ACHN (cell line): ENCODE measurements around the gene PLEKHG4B.
A peak's percentile ranks its signal among the peaks of the same experiment; 100 is the strongest.

Experiments used
- DNase-seq: peaks from one replicate; pipeline ENCODE4 v3.0.0-alpha.2; 2015
- in situ Hi-C: cut with HindIII; loops from 2 replicates; pipeline ENCODE4 v1.10.0; 2017; ENCODE audit warnings: low sequenced_read_pairs, low pct_ligation_motif_present, low pct_unique_long_range_greater_than_20kb

PLEKHG4B gene

DNA sequence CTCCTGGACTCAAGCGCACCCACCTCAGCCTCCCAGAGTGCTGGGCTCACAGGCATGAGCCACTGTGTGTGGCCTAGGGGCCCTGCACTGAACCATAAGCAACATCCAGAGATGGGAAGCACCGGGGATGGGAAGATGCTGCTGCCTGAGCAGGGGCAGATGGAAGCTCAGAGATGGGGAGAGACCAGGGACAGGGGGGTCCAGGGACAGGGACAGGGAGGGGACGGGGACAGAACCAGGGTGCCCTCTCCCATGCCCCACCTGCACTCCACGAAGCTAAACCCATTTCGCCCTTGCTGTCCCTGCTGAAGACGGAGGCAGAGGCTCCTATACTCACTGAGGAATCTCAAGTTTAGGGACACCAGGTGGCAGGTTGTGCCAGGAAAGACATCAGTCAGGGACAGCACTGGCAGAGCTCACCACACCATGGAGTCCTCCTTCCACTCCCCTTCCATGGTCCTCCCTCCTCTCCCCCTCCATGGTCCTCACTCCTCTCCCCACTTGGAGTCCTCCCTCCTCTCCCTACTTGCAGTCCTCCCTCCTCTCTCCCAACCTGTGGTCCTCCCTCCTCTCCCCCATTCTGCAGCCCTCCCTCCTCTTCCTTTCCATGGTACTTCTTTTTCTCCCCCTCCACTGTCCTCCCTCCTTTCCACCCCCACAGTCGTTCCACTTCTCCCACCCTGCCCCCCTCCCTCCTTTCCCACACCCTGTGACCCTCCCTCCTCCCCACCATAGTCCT is 53.8 kb downstream of the PLEKHG4B start:
- in situ Hi-C loops = no loop called here
- DNase-seq = no peak

DNA sequence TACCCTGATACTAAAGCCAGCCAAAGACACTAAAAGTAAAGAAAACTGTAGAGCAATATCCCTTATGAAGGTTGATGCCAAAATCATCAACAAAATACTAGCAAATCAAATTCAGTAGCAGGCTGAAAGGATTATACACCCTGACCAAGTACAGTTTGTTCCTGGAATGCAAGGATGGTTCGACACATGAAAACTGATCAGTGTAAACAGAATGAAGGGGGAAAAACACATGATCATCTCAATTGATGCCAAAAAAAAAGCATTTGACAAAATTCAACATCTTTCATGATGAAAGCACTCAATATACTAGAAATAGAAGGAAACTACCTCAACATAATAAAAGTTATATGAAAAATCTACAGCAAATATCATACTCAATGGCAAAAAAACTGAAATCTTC is 55.8 kb downstream of the PLEKHG4B start:
- no peak for DNase-seq
- in situ Hi-C loops = no loop called here

DNA sequence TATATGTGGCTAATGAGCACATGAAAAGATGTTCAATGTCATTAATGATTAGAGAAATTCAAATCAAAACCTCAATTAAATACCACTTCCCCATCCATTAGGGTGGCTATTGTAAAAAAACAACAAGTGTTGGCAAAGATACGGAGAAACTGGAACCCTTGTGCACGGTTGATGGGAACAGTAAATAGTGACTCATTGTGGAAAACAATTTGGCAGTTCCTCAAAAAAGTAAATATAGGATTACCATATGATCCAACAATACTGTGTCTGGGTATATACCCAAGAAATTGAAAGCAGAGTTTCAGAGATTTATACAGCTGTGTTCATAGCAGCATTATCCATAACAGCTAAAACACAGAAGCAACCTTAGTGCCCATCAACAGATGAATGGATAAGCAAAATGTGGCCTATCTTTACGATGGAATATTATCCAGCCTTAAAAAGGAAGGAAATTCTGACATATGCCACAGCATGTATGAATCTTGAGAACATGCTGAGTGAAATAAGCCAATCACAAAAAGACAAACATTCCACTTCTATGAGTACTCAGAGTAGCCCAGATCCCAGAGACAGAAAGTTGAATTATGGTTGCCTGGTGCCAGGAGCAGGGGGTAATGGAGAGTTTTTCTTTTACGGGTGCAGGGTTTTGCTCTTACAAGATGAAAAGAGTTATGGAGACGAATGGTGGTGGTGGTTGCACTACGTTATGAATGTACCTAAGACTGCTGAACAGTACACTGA is 57.9 kb downstream of the PLEKHG4B start:
- DNase-seq = no peak
- in situ Hi-C loops = no loop called here

DNA sequence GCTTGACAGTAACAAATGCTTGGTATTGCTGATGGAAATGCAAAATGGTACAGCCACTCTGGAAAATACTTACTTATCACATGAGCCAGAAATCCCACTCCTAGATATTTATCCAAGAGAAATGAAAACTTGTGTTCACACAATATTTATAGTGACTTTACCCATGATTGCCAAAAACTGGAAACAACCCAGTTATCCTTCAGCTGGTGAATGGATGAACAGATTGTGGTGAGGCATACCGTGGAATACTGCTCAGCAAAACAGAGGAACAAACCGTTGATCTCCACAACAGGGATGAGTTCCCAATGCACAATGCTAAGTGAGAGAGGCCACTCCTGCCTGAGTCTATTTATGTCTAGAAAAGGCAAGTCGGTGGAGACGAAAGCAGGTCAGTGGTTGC is 58.8 kb downstream of the PLEKHG4B start:
- in situ Hi-C loops = no loop called here
- no peak for DNase-seq

DNA sequence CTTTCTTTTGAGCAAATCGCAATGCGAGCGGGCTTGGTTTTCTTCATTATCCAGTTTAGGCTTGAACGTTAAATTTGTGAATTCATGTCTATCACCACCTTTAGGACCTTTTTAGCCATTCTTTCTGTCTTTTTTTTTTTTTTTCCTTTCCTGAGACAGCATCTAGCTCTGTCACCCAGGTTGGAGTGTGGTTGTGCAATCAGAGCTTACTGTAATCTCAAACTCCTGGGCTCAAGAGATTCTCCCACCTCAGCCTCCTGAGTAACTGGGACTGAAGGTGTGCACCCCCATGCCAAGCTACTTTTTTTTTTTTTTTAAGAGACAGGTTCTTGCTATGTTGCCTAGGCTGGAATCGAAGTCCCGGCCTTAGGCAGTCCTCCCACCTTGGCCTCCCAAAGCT is 60.1 kb downstream of the PLEKHG4B start:
- DNase-seq = no peak
- in situ Hi-C loops = no loop called here

DNA sequence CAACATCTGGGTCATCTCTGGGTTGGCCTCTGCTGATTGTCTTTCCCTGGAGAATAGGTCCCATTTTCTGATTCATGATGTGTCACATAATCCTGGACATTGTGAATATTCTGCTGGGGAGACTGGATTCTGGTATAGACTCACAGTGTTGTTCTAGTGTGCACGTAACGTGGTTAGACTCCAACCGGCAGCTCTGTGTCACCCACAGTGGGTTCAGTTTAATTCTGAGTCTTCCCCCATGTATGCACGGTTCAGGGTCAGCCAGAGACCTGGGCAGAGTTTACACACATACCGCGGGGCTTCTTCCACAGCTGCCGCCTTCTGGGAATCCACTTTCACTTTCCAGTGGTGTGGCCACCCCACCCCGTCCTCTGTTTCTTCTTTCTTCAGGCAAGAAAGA is 61.3 kb downstream of the PLEKHG4B start:
- no peak for DNase-seq
- in situ Hi-C loops = no loop called here

DNA sequence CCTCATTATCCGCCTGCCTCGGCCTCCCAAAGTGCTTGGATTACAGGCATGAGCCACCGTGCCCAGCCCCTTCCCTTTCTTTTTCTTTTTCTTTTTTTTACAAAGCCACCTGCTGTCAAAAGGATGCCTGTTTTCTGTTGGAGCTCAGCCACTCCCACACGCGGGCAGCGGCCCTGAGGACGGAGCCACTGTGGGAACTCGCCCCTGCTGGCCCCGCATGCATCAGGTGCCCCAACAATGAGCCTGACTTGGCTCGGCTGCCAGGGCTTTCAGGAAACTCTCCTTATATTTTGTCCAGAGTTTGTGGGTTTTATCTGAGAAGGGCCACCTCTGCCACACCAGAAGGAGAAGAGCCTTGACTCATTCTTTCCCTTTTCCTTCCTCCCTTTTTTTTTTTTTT is 62.3 kb downstream of the PLEKHG4B start:
- no peak for DNase-seq
- in situ Hi-C loops = no loop called here

DNA sequence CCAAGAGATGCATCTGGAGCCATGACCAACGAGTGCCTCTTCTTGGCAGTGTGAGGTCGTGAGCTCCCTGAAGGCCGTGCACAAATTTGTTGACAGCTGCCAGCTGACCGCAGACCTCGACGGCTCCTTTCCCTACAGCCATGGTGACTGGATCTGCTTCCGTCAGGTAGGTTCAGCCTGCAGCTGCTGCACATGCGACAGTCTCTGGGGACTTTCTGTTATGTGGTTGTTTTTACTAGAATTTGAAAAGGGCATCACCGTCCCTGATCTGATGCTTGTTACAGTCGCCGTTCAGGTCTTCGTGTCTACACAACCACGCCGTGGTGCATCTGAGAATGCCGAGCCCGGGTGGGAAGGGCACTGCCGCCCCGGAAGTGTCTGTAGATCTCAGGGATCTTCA is 62.9 kb downstream of the PLEKHG4B start:
- in situ Hi-C loops = no loop called here

DNA sequence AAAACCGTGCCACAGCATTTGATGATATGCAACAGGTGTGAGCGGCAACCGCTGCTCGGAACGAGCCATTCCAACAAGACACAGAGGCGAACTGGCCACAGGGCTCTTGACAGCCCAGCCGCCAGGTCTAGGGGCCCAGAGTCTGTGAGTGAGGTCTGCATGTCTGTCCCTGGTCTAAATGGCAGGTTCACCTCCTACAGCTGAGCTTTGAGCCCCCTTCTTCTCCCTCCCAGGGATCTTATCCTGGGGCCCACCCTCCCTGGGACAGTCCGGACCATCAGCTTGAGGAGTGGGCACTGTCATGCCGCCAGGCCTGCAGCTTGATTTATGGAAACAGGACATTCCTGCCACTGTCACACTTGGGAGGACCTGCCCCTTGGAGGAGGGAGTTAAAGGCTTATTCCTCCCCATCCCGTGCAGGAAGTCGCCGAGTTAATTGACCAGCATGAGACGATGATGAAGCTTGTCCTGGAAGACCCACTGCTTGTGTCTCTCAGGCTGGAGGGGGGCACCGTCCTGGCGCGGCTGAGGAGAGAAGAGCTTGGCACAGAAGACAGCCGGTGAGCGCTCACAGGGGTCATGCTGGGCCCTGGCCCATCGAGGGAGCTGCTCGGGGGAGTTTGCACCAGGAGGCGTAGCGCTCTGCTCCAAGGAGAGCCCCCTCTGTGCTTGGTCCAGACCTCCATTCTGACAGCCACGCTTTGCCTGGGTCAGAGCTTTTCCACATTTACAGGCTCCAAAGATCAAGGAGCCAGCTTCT is 63.9 kb downstream of the PLEKHG4B start:
- no peak for DNase-seq
- in situ Hi-C loops = no loop called here

More for the DNA sequence above, 62.9 kb downstream of the PLEKHG4B start:
- DNase-seq = no peak

DNA sequence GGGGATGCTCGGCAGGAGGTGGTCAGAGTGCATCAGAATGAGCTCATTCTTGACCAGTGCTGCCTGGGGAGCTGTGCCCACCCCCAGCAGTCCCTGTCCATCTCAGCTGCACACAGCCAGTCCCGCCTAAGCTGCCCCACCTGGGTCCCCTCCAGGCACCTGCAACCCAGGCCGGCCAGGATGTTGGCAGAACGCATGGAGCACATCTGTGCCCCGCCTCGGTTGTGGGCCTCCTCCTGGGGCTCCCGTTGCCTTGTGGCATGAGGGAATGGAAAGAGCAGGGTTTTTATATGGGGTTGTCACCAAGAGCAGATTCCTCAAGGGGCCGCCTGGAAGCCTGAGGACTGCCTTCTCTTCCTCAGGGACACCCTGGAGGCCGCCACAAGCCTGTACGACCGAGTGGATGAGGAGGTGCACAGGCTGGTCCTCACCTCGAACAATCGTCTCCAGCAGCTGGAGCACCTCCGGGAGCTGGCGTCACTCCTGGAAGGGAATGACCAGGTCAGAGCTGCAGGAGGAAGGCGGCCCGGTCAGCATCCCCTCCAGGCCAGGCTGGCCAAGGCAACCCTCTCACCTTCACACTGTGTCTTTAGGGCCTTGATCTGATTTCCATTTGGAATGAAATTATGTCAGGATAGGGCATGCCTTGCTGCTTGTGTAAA is 64.6 kb downstream of the PLEKHG4B start:
- no peak for DNase-seq
- in situ Hi-C loops = no loop called here

DNA sequence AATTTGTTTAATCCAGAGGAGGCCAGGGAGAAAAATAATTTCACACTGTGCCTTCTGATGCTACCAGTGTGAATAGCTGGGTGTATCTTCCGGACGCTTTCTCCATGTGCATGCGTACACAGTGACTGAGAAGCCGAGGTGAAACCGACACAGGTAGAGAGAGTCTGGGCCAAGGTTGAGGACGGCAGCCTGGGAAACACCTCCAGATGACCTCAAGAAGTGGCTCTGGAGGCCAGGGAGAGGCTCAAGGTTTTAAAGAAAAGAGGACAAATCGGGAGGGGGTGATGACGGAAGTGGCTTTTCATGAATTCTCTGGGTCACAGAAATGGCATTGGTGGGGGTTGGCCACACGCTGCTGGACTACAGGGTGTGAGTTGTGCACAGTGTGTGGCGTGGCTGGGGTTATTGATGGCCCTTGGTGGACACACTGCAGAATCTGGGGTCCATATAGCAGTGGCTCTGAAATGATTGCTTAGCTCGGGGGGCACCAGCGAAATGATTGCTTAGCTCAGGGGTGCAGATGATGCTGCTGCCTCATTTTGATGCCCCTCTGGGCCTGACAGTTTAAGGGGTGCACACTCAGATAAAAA is 65.3 kb downstream of the PLEKHG4B start:
- DNase-seq = no peak
- in situ Hi-C loops = no loop called here

DNA sequence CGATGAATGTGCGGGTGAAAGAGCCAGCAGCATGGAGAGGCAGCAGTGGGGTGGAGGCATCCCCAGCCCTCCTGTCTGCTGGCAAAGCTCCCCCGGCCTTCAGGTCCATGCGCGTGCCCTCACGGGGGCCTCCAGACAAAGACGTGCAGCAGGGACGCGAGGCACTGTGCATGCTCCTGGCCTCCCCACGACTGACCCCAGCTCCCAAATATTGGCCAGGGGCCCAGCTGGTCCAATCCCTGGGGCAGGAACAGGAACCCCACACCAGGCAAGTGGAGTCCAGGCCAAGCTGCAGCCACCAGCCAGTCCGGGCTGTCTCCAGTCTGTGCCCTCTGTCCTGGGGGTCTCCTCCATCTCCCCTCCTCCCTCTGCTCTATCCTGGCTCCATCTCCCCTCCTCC is 65.8 kb downstream of the PLEKHG4B start:
- in situ Hi-C loops = no loop called here
- DNase-seq = no peak

DNA sequence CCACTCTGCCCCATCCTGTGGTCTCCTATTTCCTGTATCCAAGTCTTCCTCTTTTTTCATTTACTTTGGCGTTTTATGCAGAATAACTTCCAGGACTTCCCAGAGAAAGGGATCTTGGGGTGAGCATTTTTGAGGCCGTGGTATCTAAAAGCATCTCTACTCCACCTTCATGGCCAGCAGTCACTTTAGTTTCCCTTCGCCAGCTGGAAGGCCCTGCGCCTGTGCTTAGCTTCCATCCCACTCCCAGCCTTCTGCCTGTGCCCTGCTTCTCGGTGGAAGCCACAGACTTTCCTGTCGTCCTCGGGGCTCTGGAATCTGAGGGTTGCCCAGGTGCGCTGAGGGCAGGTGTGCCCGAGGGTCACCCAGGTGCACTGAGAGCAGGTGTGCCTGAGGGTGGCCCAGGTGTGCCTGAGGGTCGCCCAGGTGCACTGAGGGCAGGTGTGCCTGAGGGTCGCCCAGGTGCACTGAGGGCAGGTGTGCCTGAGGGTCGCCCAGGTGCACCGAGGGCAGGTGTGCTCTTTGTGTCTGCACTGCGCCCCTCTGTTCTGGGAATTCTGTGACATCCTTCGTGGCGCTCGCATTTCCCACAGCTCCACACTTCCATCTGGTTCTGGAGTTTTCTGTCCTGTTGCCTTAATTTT is 67.0 kb downstream of the PLEKHG4B start:
- in situ Hi-C loops = no loop called here
- DNase-seq = no peak

DNA sequence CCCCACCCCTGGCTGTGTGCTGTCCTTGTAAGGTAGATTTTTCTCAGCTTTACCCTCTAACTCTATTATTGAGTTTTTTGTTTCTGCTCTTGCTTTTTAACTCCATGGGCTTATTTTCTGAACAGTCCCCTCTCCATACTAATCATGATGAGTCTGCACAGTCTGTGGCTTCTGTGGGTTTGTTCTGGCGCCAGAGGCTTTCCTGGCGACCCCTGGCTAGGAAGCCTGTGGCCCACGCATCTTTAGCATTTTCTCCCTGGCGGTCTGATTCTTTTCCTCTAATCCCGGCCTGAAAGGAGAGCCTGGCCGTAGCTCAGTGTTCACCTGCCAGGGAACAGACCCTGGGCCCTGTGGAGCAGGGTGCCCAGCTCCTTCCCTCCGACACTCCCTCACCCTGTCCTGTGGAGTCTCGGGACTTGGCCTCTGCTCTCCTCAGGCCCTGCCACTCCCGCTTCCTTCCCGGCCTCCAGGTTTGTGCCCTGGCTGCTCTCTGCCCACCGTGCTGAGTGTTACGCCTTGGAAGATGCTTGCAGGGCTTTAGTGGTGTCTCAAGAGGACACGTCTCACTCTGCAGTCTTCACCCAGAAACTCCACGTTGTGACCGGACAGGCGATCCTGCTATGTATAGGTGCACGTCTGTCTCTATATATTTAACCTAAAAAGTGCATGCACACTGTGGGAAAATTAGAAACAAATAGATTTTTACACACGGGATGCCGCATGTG is 67.6 kb downstream of the PLEKHG4B start:
- peak; percentile 22 for DNase-seq
- in situ Hi-C loops = no loop called here

DNA sequence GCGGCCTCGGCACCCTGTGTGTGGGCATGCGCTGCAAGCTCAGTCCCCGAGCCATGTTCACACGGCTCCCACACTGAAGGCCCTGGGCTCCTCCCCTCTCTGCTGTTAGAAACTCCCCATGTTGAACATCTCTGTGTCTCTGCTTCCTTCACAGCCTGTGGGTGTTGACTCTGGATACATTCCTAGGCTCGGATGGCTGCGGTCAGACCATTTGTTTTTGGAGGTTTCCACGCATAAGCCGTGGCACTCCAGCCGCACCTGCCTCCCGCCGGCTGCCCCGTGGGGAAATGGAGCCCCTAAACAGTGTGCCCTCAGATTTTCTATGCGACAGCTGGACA is 68.2 kb downstream of the PLEKHG4B start:
- in situ Hi-C loops = no loop called here
- DNase-seq = no peak

DNA sequence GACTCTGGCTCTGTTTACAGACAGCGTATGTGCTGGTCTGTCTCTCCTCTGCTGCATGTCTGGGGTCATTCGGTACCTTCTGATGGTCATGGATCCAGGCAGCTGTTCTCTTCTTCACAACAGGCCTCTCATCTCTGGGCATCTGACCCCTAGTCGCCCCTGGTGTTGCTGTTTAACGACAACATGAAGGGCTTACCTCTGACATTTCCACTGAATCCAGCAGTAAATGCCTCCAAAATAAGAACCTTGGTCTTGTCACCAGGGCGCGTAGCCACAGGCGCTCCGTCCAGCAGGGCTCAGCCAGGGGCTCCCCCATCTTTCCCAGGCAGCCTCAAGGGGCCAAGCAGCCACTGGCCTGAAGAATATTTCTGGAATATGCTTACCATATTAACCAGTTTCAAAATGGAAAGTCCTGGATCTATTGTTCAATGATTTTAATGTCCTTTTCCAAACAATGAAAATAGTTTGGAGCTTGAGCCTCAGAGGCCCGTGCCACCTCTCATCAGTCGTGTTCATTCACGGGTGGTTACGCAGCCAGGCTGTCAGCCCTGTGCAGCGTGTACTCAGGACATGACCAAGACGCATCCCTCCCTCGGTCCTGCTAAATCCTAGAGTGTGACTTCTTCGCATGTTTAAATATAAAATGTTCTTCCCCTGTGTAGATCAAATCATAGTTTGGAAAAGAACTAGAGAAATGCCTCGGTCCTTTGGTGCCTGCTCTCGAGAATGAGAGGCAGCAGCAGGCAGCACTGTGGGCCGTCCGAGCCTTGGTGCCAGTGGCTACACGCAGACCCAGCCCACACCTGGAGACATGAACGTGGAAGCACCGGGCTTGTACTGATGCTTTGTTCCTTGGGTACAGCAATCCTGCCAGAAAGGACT is 69.2 kb downstream of the PLEKHG4B start:
- in situ Hi-C loops = no loop called here

DNA sequence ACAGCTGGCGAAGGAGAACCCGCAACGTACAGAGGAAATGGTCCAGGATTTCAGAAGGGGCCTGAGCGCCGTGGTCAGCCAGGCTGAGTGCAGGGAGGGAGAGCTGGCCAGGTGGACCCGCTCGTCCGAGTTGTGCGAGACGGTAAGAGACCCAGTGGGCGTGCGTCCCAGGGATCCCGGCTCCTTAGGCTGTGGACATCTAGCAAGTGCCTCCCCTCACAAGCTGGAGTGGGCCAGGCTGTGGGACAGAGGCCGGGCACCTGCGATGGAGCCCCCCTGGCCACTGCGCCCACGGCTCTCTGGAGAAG is 69.8 kb downstream of the PLEKHG4B start:
- in situ Hi-C loops = no loop called here
- DNase-seq = no peak

More for the DNA sequence above, 69.2 kb downstream of the PLEKHG4B start:
- DNase-seq = no peak
